SK-N-MC (cell line): ENCODE measurements around the gene LGR5.

ENCODE experiments used
- EZH2 ChIP-seq: fragments of 200-600 bp; sonication (generic); IDR thresholded peaks from one replicate; pipeline ENCODE4 v1.6.1; 2017; ENCODE audit warnings: antibody characterized with exemption
- FOXP2 ChIP-seq: optimal IDR thresholded peaks from 2 replicates; pipeline ENCODE3; 2011; ENCODE audit warnings: mild to moderate bottlenecking, moderate library complexity; ENCODE audit not compliant: insufficient read depth; ENCODE audit errors: extremely low read length, control extremely low read depth
- POLR2AphosphoS5 ChIP-seq: IDR thresholded peaks from 2 replicates; pipeline ENCODE4 v1.6.1; 2012; ENCODE audit warnings: mild to moderate bottlenecking, low read depth, low read length, borderline replicate concordance

GRCh38 chr12:71594214-71594948, 154.8 kb downstream of the LGR5 start:
- no peak for TF ChIP-seq EZH2
- no peak for TF ChIP-seq POLR2AphosphoS5
- no peak for TF ChIP-seq FOXP2
